GM18870 (cell line): ENCODE measurements around the gene THSD7B.
"Not testable (repeated sequence)": the region's sequence is repeated elsewhere in the genome, so short reads cannot be mapped to it uniquely, and the experiment has no call there.

Experiments used
- ATAC-seq: cut with Tn5 transposase; IDR thresholded peaks from one replicate; pipeline ENCODE4 v1.9.1; 2021; ENCODE audit warnings: moderate library complexity; ENCODE audit not compliant: unreplicated experiment

Gene THSD7B

DNA sequence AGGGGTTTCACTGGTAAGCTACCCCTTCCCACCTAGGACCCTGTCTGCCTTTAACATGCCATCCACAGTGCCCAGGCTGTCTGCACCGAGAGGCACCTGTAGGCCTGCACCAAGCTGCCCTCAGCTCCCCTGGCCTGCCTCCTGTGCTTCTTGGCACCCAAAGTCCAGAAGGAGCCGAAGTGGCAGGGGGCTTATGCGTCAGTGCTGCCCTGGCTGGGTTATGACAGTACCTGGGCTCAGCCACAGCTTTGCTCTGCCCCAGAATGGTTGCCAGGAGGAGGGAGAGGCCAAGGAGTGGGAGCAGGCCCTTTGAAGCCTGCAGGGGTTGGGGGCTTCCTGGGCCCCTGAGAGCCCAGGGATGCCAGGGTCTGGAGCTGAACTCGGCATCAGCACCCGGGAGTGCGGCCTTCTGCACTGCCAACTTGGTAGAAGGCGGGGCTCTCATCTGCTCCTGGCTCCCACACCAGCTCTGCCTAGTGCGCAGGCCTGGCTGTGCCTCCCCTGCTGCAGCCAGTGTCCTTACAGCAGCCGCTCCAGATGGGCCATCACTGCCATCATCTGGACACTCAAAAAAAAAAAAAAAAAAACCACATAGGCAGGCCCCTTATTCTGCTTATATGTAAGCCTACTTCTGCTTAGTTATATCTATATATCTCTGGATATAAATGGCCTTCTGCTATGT lies 155.4 kb downstream of the THSD7B start:
- no peak for ATAC-seq

DNA sequence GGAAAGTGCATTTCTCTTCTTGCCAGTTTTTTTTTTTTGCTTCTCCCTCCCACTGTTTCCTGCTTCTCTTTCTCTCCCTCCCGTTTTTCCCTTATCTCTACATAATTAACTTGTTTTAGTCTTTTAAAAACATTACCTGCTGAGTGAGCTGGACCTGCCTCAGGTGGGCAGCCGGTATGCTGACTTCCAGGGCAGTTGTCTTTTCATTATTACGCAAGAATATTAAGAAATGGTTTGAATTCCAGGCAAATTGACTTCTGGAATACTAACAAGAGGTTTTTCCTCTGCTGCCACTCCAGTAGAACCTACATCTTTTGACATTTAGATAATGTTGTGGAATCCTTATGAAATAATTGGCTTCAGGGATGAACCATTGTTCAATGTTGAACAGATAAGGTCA lies 161.8 kb downstream of the THSD7B start:
- ATAC-seq, result no peak

DNA sequence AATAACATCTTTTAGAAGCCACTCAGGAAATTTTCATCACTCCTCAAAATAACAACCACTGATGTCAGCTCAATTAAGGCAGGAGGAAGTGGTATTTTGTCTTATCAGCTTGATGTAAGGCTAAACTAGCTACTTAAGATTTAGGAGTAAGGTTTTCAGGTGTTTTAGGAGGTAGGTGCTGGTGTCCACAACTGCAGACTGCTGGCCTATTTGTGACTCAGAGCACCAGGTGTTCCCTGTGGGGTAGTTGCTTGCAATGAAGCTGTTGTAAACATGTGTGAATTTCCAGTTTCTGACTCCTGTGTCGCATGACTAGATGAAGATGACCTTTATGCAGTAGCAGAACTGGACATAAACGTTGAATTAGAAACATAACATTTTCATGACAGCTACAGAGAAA lies 164.2 kb downstream of the THSD7B start:
- ATAC-seq, result no peak

GRCh38 chr2:136932700-136933099 lies 167.4 kb downstream of the THSD7B start:
- no peak for ATAC-seq

DNA sequence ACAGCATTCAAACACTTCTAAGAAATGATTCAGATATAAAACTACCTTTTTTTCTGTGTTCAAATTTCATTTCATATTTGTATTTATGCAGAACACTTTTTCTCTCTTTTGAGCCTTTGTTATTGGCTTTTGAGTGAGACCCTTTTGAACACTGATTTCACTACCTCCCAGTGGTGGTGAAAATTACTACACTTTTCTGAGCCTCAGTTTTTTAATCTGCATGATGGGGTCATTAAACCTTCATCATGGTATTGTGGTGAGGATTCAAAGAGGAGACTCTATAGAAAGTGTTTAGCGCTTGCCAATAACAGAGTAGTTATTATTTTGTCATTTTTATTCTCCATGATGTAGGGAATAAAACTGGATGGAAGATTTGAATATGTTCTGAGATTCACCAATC lies 169.8 kb downstream of the THSD7B start:
- no peak for ATAC-seq

DNA sequence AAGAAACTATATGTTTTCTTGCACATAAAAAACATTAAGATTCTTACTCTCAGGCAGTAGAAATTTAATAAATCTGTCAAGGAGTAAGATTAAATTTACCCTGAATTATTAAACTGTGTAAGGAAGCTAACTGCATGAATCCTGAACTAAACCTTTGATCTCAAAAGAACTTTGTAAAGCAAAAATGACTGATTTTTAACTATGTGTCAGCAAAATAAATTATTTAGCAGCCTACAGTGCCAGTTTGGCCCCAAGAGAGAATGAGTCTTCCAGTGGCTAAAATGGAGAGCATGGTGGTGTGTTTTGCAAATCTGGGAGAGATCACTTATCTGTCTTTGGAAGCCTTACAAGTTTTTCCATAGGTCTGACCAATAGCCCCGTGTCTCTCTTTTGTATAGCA lies 190.7 kb downstream of the THSD7B start:
- ATAC-seq, result no peak

GRCh38 chr2:136957044-136957443 lies 191.7 kb downstream of the THSD7B start:
- no peak for ATAC-seq

- no peak for ATAC-seq
Observed at GRCh38 chr2:136962105-136962725, 196.9 kb downstream of the THSD7B start.

DNA sequence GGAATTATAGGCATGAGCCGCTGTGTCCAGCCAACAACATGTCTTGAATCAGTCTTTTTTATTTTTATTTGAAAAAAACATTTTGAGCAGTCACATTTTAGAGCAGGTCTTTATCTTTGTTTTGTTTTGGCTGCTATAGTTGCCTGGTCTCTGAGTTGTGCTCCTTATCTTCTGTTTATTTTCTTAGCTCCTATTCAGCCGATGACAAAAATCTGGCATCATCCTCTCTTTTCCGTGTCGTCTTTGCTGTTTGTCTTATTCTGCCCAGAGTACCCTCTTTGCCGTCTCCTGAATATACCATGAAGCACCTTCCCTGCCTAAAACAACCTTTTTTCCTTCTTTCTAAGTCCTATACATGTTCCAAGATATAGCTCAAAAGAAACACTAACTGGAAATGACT lies 201.1 kb downstream of the THSD7B start:
- ATAC-seq, result no peak

- no peak for ATAC-seq
Observed at GRCh38 chr2:136980303-136980702, 215.0 kb downstream of the THSD7B start.

DNA sequence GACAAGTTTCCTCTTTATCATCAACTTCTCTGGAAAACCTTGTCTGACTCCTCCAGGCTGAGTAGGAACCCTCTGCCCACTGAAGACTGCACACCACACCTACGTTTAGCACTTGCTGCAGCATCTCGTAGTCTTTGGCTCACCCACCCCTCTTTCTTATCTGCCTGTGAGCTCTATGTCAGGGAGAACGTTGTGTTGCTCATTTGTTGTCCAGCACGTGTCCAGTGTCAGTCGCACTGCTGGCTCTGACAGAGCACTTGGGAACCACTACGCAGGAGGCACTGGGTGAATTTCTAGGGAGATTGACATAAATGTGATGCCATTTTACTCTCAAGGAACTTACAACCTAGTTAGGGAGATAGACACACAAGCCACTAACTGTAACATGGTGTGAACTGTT lies 216.3 kb downstream of the THSD7B start:
- ATAC-seq, result not testable (repeated sequence)

DNA sequence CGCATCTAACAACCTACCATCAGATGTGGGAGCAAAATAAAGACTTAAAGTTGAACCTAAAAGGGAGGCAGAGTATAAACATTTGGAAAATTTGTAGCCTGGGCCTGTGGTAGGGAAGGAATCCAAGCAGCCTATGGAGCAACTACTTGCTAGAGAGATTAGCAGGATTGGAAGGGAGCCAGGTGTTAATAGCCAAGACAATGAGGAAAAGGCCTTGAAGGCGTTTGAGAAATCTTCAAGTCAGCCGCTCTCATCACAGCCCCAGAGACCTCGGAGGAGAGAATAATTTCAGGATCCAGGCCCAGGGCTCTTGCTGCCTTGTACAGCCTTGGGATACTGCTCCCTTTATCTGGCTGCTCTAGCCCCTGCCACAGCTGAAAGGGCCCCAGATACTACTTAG lies 219.7 kb downstream of the THSD7B start:
- no peak for ATAC-seq

DNA sequence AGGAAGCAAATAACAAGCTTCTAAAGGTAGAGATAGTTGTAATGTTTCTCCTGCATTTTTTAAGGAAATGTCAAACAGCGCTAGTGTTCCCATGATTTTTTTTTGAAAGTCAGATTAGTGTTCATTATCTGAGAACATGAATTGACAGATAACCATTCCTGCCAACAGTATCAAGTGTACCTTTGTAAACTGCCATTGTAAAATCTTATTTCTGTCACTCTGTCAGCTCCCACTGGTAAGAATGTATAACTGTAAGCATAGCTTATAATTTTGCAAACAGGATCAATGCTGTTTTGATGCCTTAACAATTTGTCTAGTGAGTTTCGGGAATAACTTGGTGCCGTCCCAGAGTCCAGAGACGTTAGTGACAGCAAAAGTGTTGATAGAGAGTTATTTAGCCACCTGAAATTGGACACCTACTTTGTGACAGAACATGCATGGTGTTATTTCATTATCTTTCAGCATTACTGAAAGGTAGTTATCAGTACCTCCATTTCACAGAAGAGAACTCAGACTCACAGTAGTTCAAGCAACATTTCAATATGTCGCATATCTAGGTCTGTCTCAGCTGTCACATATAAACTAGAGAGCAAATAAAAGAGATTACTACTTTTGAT lies 221.4 kb downstream of the THSD7B start:
- ATAC-seq, result no peak

DNA sequence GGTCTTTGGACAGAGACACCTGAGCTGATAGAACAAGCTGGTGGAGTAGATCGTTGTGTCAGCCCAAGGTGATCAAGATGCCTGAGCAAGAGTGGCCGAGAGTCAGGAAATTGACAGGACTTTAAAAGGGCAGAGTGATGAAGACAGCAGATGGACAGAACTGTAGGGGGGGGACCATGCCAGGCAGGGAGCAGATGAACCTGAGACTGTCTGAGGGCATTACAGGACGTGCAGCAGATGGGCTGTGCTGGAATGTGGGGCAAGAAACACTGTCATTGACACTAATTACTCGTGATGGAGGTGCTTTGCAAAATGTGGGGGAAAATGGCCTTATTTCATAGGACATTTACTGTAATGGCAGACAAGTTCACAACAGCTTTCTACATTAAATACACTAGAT lies 225.0 kb downstream of the THSD7B start:
- no peak for ATAC-seq

- ATAC-seq, result no peak
Observed at GRCh38 chr2:136994793-136995192, 229.4 kb downstream of the THSD7B start.

GRCh38 chr2:136997557-136997956 lies 232.2 kb downstream of the THSD7B start:
- ATAC-seq, result no peak

DNA sequence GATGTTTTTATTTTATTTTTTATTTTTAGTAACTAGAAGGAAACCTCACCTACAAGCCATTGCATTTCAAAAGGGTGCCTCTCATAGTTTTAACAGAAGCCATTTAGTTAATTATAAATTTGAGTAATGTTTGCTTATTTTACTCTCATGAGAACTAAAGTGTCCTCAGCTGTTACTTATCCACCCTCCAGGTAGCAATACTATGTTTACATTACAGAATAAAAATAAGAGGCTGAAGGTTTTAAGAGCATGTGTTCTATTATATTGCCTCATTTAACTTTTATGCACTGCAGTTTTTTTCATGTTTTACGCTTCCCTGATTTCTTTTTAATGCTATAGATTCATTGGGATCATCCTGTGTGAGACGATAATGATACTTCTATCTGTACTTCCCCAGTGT lies 235.5 kb downstream of the THSD7B start:
- no peak for ATAC-seq

DNA sequence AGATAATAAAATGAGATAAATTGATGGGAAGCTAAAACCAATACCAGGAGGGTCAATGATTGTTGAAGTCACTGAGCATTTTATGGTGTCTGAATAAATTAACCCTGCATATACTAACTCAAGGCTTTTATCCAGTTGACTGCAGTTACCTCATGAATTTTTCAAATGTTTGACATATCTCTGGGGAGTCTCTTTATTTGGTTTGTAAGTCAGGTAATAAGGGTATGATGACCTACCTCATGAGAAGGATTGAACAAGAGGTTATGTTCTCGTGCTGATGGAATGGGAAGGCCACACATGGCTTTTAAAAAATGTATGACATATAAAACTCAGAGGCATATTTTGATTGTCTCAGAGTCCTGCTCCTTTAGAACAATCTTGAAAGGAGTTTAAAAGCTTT lies 237.6 kb downstream of the THSD7B start:
- ATAC-seq, result no peak

- ATAC-seq, result no peak
Observed at GRCh38 chr2:137005210-137005609, 239.9 kb downstream of the THSD7B start.

DNA sequence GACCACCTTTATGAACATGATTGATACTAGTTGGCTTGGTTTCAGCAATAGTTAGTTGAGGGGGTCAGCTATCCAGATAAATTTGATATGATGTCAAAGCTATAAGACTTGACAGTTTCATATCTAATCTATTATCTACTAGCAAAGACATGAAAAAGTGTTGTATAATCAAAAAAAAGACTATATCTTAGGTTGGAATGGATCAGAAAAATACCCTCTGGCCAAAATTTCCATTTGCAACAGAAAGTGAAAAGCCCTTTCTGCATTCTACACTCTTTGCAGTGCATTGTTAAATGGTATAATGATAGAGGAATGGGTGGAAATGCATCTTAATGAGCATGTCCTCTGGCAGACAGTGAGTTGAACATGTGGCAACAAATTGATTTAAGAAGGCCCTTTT lies 242.6 kb downstream of the THSD7B start:
- ATAC-seq, result no peak

DNA sequence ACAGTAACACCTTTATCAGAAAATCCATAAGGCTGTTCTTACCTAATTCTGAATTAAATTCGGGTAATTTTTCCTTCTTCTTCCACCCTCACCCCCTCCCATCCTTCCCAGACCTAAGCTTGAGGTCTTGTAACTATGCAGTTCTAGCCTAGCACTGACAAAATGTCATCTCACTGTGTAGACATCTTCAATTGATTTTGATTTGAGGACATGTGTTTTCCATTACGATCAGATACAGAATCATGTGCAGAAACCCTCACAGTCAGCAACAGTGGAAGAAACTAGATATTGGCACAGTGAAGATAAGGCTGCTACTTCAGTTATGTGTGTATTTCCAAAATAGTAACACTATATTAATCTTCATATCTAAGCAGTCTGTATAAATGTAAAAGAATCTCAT lies 244.6 kb downstream of the THSD7B start:
- ATAC-seq, result no peak

DNA sequence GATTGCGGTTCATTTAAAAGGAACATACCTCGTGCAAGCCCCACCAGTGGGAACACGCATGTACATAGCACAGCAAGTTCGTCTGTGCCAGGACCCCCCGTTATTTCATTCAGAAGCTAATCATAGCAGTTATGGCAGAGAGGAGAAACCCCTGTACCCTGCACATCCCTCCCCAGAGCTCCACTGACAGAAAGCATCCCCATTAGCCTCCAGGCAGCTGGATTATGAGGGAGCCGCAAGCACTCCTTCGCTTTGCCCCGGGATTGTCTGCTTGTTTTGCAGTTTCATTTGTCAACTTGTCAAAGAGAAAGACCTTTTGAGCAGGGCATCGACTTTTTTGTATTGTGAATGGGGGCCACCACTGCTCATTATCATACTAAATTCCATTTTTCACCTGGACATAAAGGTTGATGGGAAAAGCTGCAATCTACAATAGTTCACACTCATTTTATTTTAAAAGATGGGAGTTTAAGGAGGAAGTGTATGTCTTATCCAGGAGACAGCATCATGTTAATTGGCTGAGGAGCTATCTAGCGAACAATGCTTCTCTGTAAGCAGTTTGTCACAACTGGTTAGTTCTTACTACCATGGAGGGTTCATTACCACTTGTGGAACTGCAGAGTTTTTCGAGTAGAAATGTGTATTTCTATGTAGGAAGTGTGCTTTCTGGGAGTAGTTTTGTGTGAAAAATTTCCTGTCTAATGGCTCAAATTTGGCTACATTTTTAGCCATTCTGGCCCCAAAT lies 255.3 kb downstream of the THSD7B start:
- no peak for ATAC-seq
